PC-3 (cell line): Measurements from ENCODE around the gene RND3.

ENCODE experiments used
- EZH2 ChIP-seq: fragments of 300-600 bp; sonication (generic); IDR thresholded peaks from one replicate; pipeline ENCODE4 v1.6.1; 2017; ENCODE audit warnings: antibody characterized with exemption, mild to moderate bottlenecking, low read length; ENCODE audit not compliant: unreplicated experiment
- TF ChIP-seq, protein P1 (sequence below): fragments of 300-600 bp; sonication (generic); conservative IDR thresholded peaks from 2 replicates; pipeline ENCODE4 v1.5.1; 2017; ENCODE audit warnings: antibody characterized with exemption, low read depth, mild to moderate bottlenecking, low read length

- TF ChIP-seq, protein P1, sequence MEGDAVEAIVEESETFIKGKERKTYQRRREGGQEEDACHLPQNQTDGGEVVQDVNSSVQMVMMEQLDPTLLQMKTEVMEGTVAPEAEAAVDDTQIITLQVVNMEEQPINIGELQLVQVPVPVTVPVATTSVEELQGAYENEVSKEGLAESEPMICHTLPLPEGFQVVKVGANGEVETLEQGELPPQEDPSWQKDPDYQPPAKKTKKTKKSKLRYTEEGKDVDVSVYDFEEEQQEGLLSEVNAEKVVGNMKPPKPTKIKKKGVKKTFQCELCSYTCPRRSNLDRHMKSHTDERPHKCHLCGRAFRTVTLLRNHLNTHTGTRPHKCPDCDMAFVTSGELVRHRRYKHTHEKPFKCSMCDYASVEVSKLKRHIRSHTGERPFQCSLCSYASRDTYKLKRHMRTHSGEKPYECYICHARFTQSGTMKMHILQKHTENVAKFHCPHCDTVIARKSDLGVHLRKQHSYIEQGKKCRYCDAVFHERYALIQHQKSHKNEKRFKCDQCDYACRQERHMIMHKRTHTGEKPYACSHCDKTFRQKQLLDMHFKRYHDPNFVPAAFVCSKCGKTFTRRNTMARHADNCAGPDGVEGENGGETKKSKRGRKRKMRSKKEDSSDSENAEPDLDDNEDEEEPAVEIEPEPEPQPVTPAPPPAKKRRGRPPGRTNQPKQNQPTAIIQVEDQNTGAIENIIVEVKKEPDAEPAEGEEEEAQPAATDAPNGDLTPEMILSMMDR, result no peak
- TF ChIP-seq EZH2, result no peak
Observed at GRCh38 chr2:150491430-150491829, 4.0 kb upstream of the RND3 start.
